GM19455 (cell line): ENCODE results near the gene ZNF296.

Source experiments
- ATAC-seq: cut with Tn5 transposase; IDR thresholded peaks from one replicate; pipeline ENCODE4 v1.9.1; 2021; ENCODE audit not compliant: unreplicated experiment

Gene ZNF296

DNA sequence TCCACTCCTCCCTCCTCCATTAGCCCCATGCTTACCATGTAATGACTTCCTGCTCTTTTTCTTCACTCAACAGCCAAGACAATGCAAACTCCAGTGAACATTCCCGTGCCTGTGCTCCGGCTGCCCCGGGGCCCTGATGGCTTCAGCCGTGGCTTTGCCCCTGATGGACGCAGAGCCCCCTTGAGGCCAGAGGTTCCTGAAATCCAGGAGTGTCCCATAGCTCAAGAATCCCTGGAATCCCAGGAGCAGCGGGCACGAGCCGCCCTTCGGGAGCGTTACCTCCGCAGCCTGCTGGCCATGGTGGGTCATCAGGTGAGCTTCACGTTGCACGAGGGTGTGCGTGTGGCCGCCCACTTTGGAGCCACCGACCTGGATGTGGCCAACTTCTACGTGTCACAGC is 13.8 kb upstream of the ZNF296 start:
- ATAC-seq = no peak

DNA sequence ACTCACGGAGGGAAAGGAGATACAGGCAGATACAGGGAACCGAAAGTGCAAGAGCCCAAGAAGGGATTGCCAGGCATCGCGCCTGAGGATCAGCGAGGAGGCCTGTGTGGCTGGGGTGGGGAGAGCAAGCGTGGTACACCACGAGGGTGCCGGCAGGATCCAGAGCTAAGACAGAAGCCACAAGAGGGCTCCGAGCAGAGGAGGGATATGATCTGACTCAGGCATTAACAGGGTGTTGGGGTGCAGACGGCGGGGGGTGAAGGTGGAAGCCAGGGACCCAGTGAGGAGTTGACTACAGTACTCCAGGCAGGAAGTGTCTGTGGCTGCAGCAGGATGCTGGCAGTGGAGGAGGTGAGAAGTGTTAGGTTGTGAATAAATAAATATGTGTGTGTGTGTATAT is 11.3 kb upstream of the ZNF296 start:
- no peak for ATAC-seq

DNA sequence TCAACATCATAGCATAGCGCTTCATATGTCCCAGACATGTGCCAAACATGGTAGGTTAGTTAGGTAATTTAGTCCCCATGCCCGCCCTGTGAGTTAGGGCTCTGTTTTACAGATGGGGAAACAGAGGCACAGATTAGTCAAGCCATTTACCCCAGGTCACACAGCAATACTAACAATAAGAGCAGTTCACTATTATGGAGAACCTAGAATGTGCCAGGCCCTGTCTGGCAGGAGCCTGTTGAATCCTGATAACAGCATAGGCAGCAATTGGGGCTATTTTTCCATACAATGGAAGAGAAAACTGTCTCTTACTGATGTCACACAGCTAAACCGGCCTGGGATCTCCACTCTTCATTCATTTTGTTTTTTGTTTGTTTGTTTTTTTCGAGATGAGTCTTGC is 10.2 kb upstream of the ZNF296 start:
- ATAC-seq = no peak

DNA sequence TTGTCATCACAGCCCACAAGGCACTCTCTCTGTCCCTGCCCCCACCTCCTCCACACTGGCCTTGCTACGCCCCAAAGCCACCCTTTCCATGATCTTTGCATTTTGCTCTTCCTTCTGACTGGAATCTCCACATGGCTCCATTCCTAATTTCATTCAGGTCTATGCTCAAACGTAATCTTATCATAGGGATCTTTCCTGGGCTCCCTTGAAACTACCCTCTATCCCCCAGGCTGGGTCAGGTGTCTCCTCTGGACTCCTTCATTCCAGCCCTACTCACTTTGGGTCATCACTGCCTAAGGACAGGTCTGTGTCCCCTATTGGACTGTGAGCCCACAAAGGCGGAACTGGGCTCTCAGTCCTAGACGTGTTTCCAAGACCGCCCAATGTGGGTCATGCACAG is 5.9 kb upstream of the ZNF296 start:
- no peak for ATAC-seq

DNA sequence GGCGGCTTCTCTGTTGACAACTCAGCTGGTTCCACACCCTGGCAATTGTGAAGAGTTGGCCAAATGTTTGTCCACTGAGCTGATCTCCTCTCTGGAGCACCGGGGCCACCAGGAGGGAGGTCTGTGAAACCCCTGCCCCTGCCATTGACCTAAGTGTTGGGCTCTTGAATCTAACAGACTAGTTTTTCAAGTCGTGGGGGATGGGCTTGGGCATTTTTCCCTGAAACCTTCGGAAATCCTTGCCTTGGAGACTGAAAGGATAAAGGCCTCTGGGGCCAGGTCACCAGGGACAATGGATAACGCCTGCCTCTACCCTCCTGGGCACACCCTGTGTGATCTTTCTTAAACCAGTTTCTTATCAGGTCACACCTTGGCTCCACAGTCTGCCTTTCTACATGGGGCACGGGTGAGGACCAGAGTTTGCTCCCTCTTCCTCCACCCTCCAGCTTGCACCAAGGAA is 3.7 kb upstream of the ZNF296 start:
- no peak for ATAC-seq

DNA sequence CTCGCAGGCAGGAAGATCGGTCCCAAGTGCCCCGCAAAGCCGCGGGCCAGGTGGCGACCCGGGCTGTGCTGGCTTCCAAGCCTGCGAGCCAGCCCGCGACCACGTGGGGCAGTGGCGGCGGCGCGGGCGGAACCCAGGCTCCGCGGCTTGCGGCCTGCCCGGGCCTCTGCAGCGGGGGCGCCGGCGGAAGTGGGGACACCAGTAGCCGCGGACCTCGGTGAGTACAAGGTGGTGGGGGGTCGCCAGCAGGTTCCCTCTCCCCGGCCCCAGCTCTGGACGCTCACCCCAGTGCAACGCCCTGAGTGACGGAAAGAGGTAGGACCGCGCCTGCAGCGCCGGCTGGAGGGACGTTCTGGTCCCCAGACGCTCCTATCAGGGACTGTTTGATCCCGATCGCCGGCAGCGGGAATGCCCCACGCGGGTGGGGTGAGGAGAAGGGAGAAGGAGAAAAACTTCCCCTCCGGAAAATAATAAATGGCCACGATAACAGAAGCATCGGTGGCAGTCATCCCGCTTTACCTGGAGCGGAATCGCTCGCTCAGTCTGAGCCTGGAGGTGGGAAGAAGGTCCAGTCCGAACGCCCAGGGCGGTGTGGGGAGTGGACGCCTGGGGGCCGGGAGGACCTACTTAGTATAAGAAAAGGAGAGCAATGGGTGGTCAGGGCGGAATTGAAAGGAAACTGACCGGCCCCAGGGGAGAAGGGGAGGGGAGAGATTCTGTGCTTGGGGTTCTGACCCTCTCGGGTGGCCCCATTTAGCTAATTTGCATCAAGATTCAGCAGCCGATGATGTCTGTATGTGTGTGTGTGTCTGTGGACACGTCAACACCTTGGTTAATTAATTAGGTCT is 3.0 kb upstream of the ZNF296 start, which contains the start of gene GEMIN7:
TSS of gene GEMIN7 (plus strand) at position 198 of the 848 bp plus-strand sequence. CDS start 10,855 bp downstream, outside the sequence.
- no peak for ATAC-seq

DNA sequence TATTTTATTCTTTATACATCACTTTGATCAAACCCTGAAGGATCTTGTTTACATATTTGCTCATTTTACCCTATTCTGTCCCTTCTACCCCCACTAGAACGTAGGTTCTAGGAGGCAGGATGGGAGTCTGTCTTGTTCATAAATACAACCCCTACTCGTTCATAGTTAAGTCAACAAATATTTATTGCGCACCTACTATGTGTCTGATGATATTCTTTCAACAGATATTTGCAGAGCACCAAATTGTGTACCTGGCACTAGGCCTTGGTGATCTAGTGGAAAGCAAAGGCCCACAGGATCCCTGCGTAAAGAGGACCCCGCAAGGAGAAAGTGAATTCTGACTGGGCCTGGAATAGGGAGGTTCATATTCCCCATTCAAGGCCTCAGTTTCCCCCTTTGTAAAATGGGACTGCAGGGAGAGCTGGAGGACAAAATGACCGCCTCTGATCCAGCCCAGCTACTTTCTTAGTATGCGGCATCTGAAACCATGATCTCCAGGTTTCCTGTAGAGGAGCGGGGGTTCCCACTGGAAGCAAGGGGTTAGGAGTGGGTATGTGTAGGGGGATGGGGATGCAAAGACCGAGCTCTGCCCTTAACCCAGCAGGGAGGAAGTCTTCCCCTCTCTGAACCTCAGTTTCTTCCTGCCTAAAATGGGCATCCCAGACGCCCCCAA is 2.2 kb upstream of the ZNF296 start:
- no peak for ATAC-seq

DNA sequence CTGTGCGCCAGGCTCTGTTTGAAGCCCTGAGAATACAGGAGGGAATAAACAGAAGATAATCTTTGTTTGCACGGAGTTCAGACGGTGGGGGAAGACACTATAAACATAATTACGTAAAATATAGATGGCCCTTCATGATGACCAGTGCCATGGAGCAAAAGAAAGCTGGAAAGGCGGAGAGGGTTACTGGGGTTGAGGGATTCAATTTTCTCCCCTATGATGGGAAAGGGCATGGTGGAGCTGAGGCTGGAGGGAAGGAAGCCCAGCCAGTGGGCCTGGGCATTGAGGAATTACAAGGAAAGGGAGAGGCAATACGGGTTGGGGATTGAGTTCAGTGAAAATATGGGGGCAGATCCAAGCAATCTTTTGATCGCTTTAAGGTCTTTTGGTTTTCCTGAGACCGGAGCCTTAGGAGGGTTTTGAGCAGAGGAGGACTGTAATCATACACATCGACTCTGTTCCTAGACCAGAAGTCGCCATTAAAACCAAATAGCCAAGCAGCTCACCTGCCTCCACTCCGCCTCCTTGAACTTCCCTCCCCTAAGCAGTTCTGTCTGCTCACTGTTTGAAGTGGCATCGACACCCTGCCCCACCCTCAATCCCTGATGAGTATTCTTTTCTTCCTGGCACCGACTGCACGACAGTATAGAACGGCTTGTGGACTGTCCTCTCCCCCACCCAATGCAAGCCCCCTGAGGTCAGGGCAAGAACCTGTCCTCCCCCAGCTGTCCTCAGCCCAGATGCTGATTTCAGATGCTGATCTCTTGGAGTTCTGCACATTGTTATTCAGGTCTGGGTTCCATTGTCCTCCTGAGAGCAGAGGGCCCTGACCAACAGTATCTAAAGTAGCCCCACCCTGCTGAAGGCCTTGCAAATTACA is 813 bp upstream of the ZNF296 start:
- no peak for ATAC-seq

DNA sequence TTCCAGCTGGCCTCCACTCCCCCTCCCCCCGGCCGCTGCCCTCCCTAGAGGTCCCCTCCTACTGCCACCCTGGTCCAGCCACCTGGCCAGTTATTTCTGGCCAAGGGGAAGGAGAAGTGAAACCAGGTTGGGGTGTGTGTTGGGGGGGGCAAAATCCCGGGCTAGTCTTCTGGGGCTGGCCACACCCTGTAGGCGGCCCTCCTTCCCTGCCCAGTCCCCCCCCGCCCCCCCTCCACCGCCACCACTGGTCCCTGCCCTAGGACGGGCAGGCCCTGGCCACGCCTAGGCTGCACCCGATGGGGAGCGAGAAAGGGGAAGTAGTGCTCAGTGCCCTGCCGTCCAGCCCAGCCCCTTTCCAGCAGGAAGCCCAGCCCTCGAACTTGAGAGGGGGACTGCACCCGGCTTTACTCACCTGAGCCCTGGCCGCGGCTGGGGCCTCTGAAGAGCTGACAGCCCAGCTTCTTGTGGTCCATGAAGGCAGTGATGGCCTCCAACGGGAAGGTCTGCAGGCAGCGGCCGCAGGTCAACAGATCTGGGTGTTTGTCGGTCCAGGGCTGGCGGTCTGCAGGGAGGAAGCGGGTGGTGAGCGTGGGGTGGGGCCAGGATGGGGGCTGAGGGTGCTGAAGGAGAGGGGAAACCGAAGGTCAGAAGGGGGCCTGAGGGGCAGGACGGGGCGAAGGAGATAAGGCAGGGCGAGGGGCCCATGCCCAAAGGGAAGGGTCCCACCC is 813 bp downstream of the ZNF296 start:
- peak; percentile 41 for ATAC-seq

DNA sequence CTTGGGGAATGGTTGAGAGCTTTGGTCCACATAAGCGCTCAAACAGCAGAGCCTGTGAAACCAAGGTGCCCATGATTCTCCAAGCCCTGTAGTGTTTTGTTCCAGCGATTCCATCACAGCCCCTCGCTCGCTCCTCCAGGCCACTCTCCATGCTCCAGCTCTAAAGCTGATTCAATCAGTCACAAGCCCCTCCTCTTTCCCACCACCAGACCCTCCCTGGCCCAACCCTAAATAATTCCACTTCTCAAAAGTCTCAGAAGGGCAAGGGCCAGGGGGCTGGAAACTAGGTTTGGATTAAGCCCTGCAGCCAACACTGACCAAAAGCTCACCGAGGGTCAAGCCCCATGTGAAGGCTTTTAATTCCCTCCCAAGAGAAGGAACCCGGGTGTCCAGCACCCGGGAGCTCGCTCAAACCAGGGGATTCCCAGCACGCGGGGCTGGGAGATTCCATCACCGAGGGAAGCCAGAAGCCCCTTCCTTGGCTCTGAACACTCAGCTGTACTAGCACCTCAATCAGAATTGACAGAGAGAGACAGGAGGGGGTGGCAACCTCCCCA is 1.5 kb downstream of the ZNF296 start:
- ATAC-seq = no peak

DNA sequence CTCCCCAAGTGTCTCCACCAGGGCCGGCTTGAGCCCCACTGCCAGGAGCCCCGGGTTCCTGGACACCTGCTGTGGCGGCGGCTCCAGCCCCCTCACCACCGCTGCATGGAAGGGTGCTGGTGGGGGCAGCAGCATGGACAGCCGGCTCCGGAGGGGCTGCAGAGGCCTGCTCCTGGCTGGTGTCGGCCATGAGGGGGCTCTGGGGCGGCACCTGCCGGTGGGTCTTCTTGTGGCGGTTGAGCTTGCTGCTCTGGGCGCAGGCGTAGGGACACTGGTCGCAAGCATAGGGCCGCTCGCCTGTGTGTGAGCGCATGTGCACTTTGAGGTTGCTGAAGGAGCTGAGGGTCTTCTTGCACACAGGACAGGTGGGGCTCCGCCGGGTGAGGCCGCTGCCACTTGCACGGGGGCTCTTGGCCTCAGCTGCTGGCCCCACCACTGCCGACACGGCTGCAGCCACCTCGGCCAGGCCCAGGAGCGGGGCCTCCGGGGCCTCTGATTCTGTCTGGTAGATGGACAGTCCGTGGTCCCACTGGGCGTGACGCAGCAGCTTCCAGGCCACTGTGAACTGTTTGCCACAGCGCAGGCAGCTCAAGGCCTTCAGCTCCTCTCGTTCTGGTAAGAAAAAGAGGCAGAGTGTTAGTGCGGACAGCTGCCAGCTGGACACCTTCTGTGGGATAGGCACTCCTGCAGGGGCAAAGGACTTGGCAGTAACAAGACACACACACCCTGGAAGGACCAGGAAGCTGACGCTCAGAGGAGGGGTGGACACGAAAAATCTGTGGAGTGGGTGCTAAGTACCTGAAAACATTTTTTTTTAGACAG is 4.1 kb downstream of the ZNF296 start:
- no peak for ATAC-seq

DNA sequence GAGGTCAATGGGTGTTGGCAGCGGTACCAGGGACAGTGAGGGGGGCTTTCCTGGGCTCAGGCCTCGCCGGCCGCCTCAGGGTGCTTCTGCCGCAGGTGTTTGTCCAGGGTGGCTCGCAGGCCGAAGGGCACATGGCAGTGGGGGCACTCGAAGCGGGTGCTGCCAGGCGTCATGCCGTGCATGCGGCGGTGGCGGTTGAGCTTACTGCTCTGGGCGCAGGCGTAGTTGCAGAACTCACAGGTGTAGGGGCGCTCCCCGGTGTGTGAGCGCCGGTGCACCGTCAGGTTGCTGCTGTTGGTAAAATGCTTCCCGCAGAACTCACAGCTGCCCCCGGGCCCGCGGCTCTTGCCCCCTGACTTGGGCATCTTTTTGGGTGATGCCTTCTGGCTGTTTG is 4.7 kb downstream of the ZNF296 start:
- no peak for ATAC-seq

DNA sequence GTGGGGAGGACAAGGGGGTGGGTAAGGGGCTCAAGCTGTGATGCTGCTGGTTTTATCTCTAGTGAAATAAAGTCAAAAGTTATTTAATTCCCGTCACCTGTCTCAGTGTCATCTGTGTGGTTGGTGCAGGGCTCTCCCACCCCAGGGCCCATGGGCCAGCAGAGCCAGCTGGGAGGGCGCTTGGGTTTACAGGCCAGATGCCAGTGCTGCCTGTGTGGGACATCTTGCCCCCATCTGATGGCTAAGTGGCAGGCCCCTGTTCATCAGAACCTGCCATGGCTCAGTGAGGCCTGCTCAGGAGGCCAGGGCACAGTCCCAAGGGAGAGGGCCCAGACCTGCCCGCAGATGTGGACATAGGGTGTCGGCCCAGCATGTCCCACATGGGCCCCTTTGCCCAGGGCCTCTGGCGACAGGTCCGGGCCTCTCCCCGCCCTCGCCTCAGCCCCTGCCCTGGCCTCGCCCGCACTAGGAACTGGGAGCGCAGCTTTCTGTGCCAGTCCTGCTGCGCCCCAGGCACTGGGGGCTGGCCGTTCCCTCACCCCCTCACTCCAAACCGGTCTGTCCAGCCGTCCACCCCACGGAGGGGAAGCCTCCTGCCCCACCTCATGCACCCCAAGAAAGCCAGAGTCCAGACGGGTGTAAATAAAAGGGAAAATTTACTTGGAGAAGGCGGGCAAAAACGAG is 5.3 kb downstream of the ZNF296 start:
- no peak for ATAC-seq

DNA sequence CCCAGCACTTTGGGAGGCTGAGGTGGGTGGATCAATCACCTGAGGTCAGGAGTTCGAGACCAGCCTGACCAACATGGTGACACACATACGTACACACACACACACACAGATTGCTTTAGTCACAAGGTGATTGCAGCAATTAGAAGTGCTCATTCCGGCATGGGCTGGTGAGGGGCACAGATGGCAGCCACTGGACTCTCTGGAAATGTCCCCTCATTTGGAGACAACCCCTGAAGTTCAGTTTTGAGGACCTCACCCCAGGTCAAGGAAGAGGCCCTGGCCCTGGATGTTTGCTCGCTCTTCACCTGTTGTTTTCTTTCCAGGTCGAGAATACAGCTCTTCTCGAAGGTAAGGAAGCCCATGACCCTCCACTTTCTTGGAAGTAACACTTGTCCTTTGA is 6.1 kb downstream of the ZNF296 start:
- ATAC-seq = no peak

DNA sequence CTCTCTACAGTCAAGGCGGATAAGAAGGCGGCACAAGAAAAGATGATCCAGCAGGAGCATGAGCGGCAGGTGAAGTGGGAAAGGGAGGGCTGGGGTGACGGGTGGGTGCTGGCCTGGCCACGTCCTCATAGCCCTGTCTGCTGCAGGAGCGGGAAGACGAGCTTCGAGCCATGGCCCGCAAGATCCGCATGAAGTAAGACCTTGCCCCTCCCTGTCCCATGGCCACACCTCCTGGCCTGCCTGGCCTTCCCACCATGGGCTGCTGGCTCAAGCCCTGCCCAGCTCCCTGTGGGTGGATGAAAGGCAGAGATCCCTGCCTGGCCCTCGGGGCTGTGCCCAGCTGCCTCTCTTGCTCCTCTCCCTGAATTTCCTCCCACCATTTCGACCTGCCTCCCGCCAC is 7.2 kb downstream of the ZNF296 start:
- ATAC-seq = no peak

DNA sequence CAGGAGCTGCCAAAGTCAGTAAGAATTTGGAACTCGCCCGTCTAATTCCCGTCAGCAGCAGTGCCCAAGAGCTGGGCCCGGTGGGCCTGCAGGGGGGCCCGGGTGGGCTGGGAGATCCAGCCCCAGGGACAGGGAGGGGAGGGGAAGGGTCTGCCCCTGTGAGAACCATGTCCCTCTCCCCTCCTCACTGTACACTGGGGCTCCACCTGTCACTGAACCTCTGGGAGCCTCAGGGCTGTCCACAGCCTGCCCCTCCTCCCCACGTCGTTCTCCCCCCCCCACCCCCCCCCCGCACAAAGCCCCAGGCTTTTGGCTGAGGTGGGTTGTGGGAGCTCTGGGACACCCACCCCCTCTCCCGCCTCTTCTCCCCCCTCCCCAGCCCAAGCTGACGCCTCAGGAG is 8.2 kb downstream of the ZNF296 start:
- no peak for ATAC-seq

DNA sequence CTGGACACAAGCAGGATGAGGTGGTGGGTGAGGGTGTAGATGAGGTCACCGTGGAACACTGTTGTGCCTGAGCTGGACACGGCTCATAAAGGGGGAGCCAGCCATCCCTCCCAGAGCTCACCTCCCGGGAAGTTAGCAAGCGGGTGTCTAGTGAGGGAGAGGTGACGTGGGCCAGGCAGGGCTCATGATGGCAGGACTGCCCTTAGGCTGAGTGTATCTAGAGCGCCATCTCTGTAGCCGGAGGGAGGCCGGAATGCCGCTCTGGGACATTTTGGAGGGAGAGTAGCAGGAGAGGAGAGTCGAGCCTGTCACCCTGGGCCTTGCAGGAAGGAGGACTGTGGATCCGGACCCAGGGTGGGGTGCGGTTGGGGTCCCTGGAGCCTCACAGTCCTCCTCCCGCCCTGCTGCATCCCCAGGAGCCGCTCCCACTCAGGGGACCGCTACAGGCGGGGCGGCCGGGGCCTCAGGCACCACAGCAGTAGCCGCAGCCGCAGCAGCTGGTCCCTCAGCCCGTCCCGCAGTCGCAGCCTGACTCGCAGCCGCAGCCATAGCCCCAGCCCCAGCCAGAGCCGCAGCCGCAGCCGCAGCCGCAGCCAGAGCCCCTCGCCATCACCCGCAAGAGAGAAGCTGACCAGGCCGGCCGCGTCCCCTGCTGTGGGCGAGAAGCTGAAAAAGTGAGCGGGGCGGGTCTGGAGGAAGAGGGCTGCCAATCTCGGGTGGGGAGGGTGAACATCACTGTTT is 9.2 kb downstream of the ZNF296 start:
- no peak for ATAC-seq
